SK-N-MC (cell line): Measurements from ENCODE around the gene CEP104.

Source experiments
- DNase-seq: peaks from one replicate; pipeline ENCODE4 v3.0.0-alpha.2; 2011; ENCODE audit warnings: low read depth, low spot score
- H3K27ac ChIP-seq: fragments of 200-600 bp; sonication (generic); 2 replicates; pipeline ENCODE4 v1.5.1; 2016; ENCODE audit warnings: mixed run types
- H3K36me3 ChIP-seq: fragments of 200-600 bp; sonication (generic); 2 replicates; pipeline ENCODE4 v1.6.1; 2017; ENCODE audit warnings: antibody characterized with exemption, low read length, mixed read lengths; ENCODE audit not compliant: insufficient read depth
- H3K4me3 ChIP-seq: fragments of 200-600 bp; sonication (generic); 2 replicates; pipeline ENCODE4 v1.5.1; 2016
- H3K9ac ChIP-seq: fragments of 200-600 bp; sonication (generic); 2 replicates; pipeline ENCODE4 v1.8.0; 2017; ENCODE audit warnings: mixed run types, mixed read lengths; ENCODE audit not compliant: insufficient read length
- H3K9me3 ChIP-seq: fragments of 200-600 bp; sonication (generic); 2 replicates; pipeline ENCODE4 v1.6.1; 2017; ENCODE audit warnings: low read depth, mild to moderate bottlenecking, antibody characterized with exemption, low read length, moderate library complexity, mixed read lengths
- EZH2 ChIP-seq: fragments of 200-600 bp; sonication (generic); IDR thresholded peaks from one replicate; pipeline ENCODE4 v1.6.1; 2017; ENCODE audit warnings: antibody characterized with exemption
- FOXP2 ChIP-seq: optimal IDR thresholded peaks from 2 replicates; pipeline ENCODE3; 2011; ENCODE audit warnings: mild to moderate bottlenecking, moderate library complexity; ENCODE audit not compliant: insufficient read depth; ENCODE audit errors: extremely low read length, control extremely low read depth
- POLR2AphosphoS5 ChIP-seq: IDR thresholded peaks from 2 replicates; pipeline ENCODE4 v1.6.1; 2012; ENCODE audit warnings: mild to moderate bottlenecking, low read depth, low read length, borderline replicate concordance

The CEP104 gene

GRCh38 chr1:3864884-3865283 is 7.9 kb upstream of the CEP104 start:
- no peak for DNase-seq
- Histone ChIP-seq H3K9ac (no peak overlapping the region), H3K36me3 (no peaks in the 10 kb centered on the region), H3K9me3 (no peaks in the 10 kb centered on the region), H3K4me3 (no peak overlapping the region), H3K27ac (no peak overlapping the region)
- TF ChIP-seq FOXP2: no peak
- no peak for TF ChIP-seq POLR2AphosphoS5
- TF ChIP-seq EZH2: no peak

- Histone ChIP-seq H3K36me3 (no peaks in the 10 kb centered on the region), H3K9me3 (no peaks in the 10 kb centered on the region), H3K27ac (no peak overlapping the region), H3K4me3 (no peak overlapping the region), H3K9ac (no peak overlapping the region)
- TF ChIP-seq FOXP2 (no peak), EZH2 (no peak), POLR2AphosphoS5 (no peak)
- DNase-seq: no peak
Observed at GRCh38 chr1:3863231-3863935, 6.4 kb upstream of the CEP104 start.

GRCh38 chr1:3858231-3858981 is 1.4 kb upstream of the CEP104 start:
- Histone ChIP-seq H3K9ac (no peak overlapping the region), H3K36me3 (no peaks in the 10 kb centered on the region), H3K27ac (no peak overlapping the region), H3K4me3 (peak overlapping the region; percentile 99), H3K9me3 (no peaks in the 10 kb centered on the region)
- no peak for TF ChIP-seq POLR2AphosphoS5
- no peak for TF ChIP-seq EZH2
- no peak for DNase-seq

- Histone ChIP-seq H3K36me3 (no peaks in the 10 kb centered on the region), H3K27ac (no peak overlapping the region), H3K9me3 (no peaks in the 10 kb centered on the region), H3K9ac (peak overlapping the region; percentile 87), H3K4me3 (peak overlapping the region; percentile 99)
- DNase-seq: no peak
- no peak for TF ChIP-seq POLR2AphosphoS5
- no peak for TF ChIP-seq EZH2
- TF ChIP-seq FOXP2: no peak
Observed at GRCh38 chr1:3857791-3858129, 749 bp upstream of the CEP104 start.

GRCh38 chr1:3852711-3853485 is 4.1 kb downstream of the CEP104 start:
- DNase-seq: no peak
- TF ChIP-seq POLR2AphosphoS5 (no peak), FOXP2 (no peak), EZH2 (no peak)
- Histone ChIP-seq H3K9ac (no peak overlapping the region), H3K27ac (no peak overlapping the region), H3K36me3 (no peaks in the 10 kb centered on the region; the same call in 1 of the 2 replicates), H3K9me3 (no peaks in the 10 kb centered on the region), H3K4me3 (no peak overlapping the region)

- no peaks in the 10 kb centered on the region; the same call in 1 of the 2 replicates for H3K36me3 ChIP-seq
- H3K4me3 ChIP-seq: no peak overlapping the region
- no peaks in the 10 kb centered on the region for H3K9me3 ChIP-seq
- DNase-seq: no peak
- TF ChIP-seq EZH2: no peak
- no peak for TF ChIP-seq FOXP2
- TF ChIP-seq POLR2AphosphoS5: no peak
- H3K9ac ChIP-seq: no peak overlapping the region
- no peak overlapping the region for H3K27ac ChIP-seq
Observed at GRCh38 chr1:3852091-3852490, 4.9 kb downstream of the CEP104 start.

- no peaks in the 10 kb centered on the region; the same call in 1 of the 2 replicates for H3K36me3 ChIP-seq
- no peak for TF ChIP-seq EZH2
- TF ChIP-seq POLR2AphosphoS5: no peak
- no peak for TF ChIP-seq FOXP2
- DNase-seq: no peak
- H3K9ac ChIP-seq: no peak overlapping the region
- H3K9me3 ChIP-seq: no peaks in the 10 kb centered on the region
- no peak overlapping the region for H3K27ac ChIP-seq
- H3K4me3 ChIP-seq: no peak overlapping the region
Observed at GRCh38 chr1:3851292-3851691, 5.7 kb downstream of the CEP104 start.

GRCh38 chr1:3850857-3851256 is 6.2 kb downstream of the CEP104 start:
- Histone ChIP-seq H3K27ac (no peak overlapping the region), H3K36me3 (no peaks in the 10 kb centered on the region; the same call in 1 of the 2 replicates), H3K9ac (no peak overlapping the region), H3K4me3 (no peak overlapping the region), H3K9me3 (no peaks in the 10 kb centered on the region)
- TF ChIP-seq EZH2: no peak
- TF ChIP-seq FOXP2: no peak
- no peak for TF ChIP-seq POLR2AphosphoS5
- DNase-seq: no peak
